HG02852 (cell line): ENCODE data around the gene FGGY.
"Not testable (repeated sequence)": the region's sequence is repeated elsewhere in the genome, so short reads cannot be mapped to it uniquely, and the experiment has no call there.

Source experiments
- ATAC-seq: cut with Tn5 transposase; IDR thresholded peaks from one replicate; pipeline ENCODE4 v1.9.1; 2021; ENCODE audit warnings: mild to moderate bottlenecking, moderate library complexity; ENCODE audit not compliant: unreplicated experiment

Gene FGGY

DNA sequence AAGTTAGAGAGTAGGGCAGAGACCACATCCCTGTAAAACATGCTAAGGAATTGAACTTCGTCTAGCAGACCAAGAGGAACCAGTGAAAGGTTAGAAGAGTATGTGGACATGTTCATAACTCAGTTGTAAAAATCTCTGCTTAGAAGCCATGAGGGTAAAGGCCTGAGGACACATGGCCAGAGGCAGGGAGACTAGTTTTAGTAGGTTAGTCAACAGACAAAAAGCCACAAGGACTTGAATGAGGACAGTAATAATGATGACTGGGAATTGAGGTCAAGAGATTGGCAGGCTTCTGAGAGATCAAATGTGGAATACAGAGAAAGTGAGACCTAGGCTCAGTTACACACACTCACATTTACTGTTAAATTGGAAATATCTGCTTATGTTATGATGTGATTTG lies 312.4 kb downstream of the FGGY start:
- no peak for ATAC-seq

GRCh38 chr1:59610499-59610898 lies 313.6 kb downstream of the FGGY start:
- not testable (repeated sequence) for ATAC-seq

- ATAC-seq, result no peak
Measured at GRCh38 chr1:59617434-59617833, 320.5 kb downstream of the FGGY start.

GRCh38 chr1:59619557-59619956 lies 322.7 kb downstream of the FGGY start:
- no peak for ATAC-seq

GRCh38 chr1:59625384-59625783 lies 328.5 kb downstream of the FGGY start:
- ATAC-seq, result no peak

DNA sequence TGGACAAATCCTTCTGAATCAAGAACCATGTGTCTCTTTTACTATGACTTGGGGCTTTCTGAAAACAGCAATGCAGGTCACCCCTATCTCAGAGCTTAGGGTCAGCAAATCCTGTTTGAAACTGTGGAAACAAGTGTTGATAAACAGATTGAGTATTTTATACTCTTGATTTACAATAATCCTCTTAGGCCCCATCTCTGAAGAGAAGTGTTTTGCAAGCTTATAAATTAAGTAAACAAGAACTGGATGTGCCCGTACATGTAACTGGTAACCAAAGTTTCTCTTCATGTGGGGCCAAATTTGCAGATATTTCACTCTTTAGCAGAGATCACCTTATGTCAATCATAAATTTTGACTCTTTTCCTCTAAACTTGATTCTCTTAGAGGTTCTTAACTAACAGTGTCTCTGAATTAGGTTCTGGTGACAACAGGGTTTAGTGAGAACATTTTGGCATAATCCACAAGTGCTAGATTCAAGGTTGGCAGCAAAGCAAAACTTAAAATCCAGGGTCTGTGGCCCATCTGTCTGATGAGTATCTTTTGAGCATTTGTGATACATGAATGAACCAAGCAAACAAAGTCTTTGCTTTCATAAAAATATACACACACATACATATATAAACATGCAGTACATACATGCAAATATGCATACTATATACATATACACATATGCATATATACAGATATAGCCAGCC lies 334.8 kb downstream of the FGGY start:
- ATAC-seq, result no peak

DNA sequence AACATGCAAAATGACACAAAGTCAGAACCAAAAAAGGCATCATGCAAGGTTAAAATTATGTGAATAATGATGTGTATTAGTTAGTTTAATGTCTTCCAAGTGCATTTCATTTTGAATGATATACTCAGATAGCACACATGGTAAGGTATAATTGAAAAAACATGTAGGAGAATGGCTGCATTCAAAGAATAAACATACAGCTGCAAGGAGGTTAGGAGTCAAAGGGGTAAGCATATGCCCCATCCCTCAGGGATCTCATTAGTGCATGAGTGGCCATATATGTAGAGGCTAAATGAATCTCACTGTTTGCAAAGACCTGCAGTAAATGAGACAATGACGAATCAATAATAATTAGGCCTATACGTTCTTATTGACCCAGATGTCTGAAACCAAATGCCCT lies 338.2 kb downstream of the FGGY start:
- no peak for ATAC-seq

DNA sequence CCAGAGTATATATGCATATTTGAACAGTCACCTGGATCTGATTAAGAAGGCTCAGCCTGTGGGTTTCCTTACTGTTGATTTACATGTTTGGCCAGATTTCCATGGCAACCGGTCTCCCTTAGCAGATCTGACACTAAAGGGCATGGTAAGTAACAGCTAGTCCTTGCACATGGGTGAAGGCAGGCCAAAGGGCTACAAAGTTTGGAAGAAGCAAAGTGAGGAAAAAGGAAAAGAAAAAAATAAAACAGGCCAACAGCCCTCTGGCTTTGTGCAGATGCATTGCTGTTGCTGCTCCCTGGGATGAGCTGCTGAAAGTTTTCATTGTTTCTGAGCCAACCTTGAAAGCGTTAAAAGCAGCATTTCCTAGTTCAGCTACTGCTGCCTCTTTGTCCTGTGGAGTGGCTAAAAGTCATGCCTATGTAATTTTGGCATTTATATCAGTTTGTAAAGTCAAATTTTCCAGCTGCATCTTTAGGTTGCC lies 341.4 kb downstream of the FGGY start:
- no peak for ATAC-seq

- ATAC-seq, result no peak
Measured at GRCh38 chr1:59639266-59639665, 342.4 kb downstream of the FGGY start.

DNA sequence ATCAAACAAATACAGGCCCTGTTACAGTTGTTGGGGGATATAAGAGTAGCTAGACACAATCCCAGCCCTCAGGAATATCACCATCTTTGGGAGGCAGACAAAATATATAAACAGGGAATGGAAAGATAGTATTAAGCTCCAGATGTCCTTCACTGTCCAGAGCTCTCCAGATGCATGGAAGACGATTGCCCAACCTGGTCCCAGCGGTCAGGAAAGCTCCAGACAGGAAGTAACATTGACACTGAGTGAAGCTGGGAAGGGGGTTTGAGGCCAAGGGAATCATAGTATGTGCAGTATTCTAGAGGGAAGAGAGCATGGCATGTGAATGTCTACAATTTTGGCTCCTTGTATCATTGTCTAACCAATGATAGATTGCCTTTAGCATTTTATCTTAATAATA lies 344.0 kb downstream of the FGGY start:
- ATAC-seq, result no peak

GRCh38 chr1:59641836-59642235 lies 344.9 kb downstream of the FGGY start:
- ATAC-seq, result no peak

DNA sequence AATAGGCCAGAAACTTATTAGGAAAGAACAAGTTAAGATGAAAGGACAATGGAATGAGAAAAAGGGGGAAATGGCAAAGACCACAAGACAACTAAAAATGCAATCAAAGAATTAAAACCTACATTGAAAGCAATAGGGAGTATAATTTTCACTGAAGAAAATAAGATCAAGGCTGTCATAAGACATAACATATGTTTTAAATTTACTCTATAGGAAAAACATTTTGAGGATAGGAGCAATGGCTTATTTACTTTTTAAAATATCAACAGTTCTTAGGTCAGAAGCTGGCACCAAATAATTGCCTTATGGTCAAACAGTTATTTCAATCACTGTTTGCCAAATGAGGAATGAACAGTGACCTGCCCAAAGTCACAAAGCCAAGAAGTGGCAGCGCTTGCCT lies 346.6 kb downstream of the FGGY start:
- no peak for ATAC-seq

GRCh38 chr1:59645893-59646292 lies 349.0 kb downstream of the FGGY start:
- no peak for ATAC-seq

DNA sequence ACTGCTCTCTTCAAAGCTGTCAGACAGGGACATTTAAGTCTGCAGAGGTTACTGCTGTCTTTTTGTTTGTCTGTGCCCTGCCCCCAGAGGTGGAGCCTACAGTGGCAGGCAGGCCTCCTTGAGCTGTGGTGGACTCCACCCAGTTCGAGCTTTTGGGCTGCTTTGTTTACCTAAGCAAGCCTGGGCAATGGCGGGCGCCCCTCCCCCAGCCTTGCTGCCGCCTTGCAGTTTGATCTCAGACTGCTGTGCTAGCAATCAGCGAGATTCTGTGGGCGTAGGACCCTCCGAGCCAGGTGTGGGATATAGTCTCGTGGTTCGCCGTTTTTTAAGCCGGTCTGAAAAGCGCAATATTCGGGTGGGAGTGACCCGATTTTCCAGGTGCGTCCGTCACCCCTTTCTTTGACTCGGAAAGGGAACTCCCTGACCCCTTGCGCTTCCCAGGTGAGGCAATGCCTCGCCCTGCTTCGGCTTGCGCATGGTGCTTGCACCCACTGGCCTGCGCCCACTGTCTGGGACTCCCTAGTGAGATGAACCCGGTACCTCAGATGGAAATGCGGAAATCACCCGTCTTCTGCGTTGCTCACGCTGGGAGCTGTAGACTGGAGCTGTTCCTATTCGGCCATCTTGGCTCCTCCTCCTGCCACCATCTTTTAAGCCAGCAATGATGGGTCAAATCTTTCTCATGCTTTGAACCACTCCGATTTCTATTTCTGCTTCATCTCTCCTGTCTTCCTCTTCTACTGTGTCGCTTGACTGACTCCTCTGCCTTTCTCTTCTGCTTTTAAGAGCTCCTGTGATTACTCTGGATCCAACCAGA lies 356.5 kb downstream of the FGGY start:
- not testable (repeated sequence) for ATAC-seq

- ATAC-seq, result no peak
Measured at GRCh38 chr1:59653968-59654367, 357.1 kb downstream of the FGGY start.

GRCh38 chr1:59657873-59658465 lies 361.1 kb downstream of the FGGY start:
- ATAC-seq, result no peak

DNA sequence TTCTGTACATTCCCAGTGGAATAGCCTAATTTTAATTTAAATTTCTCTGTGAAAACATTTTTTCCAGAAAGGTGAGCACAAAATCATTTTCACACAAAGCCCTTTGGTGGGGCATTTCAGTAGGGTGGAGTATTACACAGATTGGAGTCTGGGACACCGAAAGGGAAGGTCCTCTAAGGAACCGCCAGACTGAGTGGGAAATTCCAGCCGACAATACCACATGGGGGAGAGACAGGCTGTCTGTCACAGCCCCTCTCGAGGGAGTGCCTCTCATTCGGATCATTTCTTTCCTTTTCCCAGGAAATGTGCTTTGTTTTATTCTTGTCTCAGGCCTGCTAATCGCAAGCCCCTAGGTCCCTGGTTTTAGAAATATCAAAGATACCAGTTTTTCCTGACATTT lies 367.3 kb downstream of the FGGY start:
- ATAC-seq, result no peak

DNA sequence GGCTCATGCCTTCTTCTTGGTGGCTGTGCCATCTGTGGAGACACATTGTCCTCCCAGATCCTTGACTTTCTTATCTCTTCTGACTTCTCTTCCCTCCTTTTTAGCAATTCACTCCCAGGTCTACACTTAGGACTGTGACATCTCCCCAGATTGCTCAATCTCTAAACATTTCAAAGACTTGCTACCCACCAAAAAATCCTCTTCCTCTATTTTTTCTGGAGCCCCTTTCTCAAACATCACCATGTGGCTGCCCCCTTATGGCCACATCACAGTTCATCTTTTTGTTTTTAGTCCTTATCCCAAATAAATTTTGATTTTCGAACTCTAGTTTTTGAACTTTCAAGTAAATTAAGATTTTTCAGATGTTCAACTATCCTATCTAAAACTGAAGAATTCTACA lies 369.2 kb downstream of the FGGY start:
- ATAC-seq, result no peak

- ATAC-seq, result no peak
Measured at GRCh38 chr1:59667020-59667419, 370.1 kb downstream of the FGGY start.

DNA sequence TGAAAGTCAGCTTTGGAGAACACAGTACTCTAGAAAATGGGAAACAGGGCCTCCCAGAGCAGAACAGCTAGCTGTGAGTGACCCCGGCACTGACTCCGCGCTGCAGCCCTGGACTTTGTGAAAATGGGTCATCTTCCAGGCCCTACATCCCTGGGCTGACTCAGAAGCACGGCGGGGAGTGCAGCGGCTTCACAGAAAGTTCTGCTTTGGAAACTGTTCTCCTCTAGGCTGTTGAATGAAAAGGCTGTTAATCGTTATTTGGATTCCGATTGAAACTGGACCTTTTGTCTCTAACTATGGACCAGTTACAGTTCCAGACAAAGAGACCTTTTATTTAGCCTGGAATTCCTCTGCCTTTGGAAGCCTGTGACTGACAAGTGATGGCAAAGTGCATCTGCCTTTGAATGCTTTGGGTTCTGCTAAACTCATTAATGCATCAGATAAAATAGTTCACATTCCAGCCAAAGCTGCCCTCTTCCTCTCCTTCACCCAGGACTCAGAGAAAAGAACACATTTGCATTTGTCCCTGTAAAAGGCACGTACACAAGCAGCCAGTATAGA lies 372.9 kb downstream of the FGGY start:
- no peak for ATAC-seq

GRCh38 chr1:59670662-59671061 lies 373.8 kb downstream of the FGGY start:
- ATAC-seq, result no peak
